Stimulated activated CD4-positive, alpha-beta T cell treated with anti-CD3 and anti-CD28 coated beads, Interleukin-4, amount 100 ng/mL, for 1 hour (primary cell): ENCODE data around the gene IFIT2.
"Not testable (repeated sequence)": the region's sequence is repeated elsewhere in the genome, so short reads cannot be mapped to it uniquely, and the experiment has no call there.

Experiments used
- DNase-seq: peaks from one replicate; pipeline ENCODE4 v3.0.0-alpha.2; 2020

Gene IFIT2

GRCh38 chr10:89308736-89309135 is 6.9 kb downstream of the IFIT2 start:
- DNase-seq, result no peak

DNA sequence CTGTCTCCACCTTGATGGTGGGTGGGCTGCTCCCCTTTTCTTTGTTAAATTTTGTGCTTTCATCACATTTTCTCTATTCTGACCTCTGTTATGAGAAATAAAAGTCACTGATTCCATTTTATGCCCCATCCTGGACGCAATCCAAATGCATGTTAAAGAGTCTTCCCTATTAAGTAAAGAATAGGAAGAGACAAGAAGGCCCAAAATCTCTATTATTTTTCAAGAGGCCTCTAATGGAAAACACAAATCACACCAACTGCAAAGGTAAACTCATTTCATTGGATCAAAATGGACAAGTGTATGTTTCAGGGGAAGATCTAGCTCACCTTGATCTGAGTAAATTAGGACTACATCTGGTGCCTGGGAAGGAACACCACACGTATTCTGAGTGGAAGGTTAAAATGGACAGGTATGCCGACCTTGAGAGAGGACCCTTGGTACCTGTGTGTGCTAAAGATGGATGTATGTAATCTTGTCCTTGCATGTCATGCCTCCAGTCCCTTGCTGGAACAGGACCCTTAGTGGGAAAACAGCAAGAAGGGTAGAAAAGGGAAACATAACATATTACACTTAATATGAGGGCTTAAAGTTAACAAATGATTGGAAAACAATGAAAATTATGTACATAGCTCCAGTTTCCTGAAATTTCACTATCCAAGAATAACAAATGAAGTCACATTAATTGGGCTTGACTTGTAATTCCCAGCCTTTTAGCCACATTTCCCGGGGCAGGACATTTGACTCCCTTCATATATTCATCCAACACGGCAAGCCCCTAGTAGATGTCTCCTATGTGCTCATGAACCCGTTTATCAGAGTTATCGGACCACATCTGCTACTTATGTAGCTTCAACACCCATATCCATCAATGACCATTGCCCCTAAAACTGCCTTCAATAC is 7.6 kb downstream of the IFIT2 start:
- no peak for DNase-seq

GRCh38 chr10:89310056-89310893 is 8.4 kb downstream of the IFIT2 start:
- DNase-seq, result no peak

GRCh38 chr10:89312973-89313372 is 11.1 kb downstream of the IFIT2 start:
- no peak for DNase-seq

DNA sequence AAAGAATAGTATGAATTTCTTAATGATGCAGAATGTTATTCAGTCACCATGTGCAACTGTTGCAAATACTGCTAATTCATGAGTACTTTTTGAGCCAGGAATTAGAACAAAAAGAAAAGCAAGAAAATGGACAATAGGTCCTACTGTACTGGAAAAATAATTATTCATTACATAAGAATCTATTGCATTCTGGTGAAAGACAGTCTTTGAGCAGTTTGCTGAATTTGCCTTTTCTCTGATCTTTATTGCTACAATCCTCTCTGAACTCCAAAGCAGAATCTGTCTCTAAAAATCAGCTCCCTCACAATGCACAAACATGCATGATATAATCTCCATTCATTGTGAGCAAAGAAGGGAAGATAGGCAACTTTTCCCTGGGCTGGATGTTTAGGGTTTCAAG is 12.8 kb downstream of the IFIT2 start:
- no peak for DNase-seq

DNA sequence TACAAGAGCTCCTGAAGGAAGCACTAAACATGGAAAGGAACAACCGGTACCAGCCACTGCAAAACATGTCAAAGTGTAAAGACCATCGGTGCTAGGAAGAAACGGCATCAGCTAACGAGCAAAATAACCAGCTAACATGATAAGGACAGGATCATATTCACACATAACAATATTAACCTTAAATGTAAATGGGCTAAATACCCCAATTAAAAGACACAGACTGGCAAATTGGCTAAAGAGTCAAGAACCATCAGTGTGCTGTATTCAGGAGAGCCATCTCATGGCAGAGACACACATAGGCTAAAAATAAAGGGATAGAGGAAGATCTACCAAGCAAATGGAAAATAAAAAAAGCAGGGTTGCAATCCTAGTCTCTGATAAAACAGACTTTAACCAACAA is 16.2 kb downstream of the IFIT2 start:
- not testable (repeated sequence) for DNase-seq

- DNase-seq, result not testable (repeated sequence)
Observed at GRCh38 chr10:89325081-89325480, 23.2 kb downstream of the IFIT2 start.

- DNase-seq, result not testable (repeated sequence)
Observed at GRCh38 chr10:89325856-89326255, 24.0 kb downstream of the IFIT2 start.

- DNase-seq, result no peak
Observed at GRCh38 chr10:89327803-89328441, 26.1 kb downstream of the IFIT2 start, which contains the start of gene IFIT3. TSS of gene IFIT3 (plus strand) at chr10:89327997. CDS start at chr10:89328074, 77 bp downstream.

DNA sequence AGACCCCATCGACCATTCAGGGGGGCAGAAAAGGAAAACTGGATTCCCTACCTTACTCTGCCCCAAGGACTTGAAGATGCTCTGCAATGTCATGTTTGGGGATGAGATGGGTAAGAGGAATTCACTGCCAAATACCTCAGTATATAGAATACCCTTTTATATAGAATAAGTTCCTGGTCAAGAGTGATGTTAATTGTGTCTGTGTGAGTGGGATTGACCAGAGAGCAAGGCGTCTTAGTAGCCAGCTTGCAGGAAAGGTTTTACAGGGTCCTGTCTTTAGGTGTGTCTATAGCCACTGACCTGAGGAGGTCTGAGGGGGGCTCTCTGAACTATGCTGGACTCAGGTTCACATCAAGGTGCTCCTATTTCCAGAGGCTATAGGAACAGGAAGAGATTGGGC is 27.3 kb downstream of the IFIT2 start:
- no peak for DNase-seq

DNA sequence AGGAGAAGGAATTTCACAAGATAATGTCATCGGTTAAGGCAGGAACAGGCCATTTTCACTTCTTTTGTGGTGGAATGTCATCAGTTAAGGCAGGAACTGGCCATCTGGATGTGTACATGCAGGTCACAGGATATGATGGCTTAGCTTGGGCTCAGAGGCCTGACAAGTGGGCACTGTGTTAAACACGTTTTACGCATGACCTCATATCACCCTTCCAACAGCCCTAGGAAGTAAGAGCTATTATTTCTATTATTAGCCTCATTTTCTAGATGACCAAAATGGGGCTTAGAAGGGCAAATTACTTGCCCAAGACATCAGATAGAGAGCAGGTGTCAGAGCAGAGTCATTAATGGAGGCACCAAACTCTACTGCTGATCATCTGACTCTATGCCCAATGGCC is 28.2 kb downstream of the IFIT2 start:
- DNase-seq, result not testable (repeated sequence)

GRCh38 chr10:89330537-89331212 is 28.8 kb downstream of the IFIT2 start:
- no peak for DNase-seq

- not testable (repeated sequence) for DNase-seq
Observed at GRCh38 chr10:89331487-89332122, 29.8 kb downstream of the IFIT2 start.

- no peak for DNase-seq
Observed at GRCh38 chr10:89332123-89332633, 30.3 kb downstream of the IFIT2 start.

- DNase-seq, result no peak
Observed at GRCh38 chr10:89335226-89335625, 33.4 kb downstream of the IFIT2 start.

GRCh38 chr10:89336241-89336640 is 34.4 kb downstream of the IFIT2 start:
- DNase-seq, result no peak

DNA sequence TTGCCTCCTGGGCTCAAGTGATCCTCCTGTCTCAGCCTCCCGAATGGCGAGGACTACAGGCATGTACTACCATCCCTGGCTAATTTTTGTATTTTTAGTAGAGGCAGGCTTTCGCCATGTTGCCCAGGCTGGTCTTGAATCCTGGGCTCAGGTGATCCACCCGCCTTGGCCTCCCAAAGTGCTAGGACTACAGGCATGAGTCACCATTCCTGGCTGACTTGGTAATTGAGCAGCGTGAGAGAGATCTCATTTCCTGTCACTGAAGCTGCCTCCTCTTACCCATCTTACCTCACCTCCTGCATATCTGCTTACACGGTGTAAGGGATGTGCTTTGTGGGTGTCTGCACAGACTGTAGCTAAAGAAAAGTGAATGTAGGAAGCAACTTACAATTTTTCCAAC is 35.6 kb downstream of the IFIT2 start:
- DNase-seq, result peak; percentile 13

- no peak for DNase-seq
Observed at GRCh38 chr10:89338713-89339112, 36.9 kb downstream of the IFIT2 start.

GRCh38 chr10:89339875-89340274 is 38.0 kb downstream of the IFIT2 start:
- no peak for DNase-seq

DNA sequence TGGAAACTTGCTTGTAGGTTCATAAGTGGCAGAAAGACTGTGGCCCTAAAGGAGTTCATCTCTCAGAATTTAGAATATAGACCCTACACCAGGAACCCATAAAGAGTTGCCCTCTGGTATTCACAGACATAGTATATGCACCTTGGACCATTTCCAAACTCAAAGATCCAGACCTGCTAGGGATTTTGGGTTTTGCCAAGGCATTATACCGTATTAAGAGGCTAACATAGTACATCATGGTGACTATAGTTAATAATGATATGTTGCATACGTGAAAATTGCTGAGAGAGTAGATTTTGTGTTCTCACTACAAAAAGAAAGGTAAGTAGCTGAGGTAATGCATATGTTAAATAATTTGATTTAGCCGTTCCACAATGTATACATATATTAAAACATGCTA is 39.8 kb downstream of the IFIT2 start:
- no peak for DNase-seq

DNA sequence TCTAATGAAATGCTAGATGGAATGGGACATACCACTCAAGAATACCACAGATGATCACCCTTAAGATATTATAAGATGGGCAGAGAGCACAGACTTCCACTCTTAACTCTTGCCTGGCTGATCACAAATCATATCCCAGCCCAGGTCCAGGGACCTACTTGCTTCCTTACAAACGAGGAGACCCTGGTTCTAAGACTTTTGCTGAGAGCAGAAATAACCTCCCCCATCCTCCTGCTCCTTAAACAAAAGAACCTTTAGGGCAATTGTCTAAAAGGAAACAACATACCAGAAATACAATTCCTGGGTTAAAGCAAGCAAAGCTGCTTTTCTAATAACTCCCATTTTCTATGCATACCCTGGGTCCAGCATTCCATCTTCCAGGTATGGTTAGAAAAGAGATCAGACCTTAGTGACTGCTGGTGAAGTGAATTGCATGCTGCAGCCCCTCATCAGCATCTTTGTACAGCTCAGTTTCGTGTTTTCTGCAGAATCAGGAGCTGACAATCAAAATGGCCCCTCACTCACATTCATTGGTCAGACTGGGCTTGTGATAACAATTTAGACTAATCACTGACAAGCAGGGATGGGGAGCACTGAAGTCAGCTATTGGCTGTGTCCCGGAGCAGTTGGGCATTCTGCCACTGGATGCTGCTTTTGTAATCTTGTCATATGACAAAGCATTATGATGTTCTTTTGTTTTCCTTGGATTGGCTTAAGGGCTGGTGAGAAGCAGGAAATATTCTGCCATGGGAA is 40.5 kb downstream of the IFIT2 start:
- no peak for DNase-seq
